CD1c-positive myeloid dendritic cell (primary cell): Measurements from ENCODE around the gene KRT71.

Source experiments
- DNase-seq: peaks from one replicate; pipeline ENCODE4 v3.0.0-alpha.2; 2016; ENCODE audit errors: extremely low spot score

Gene KRT71

DNA sequence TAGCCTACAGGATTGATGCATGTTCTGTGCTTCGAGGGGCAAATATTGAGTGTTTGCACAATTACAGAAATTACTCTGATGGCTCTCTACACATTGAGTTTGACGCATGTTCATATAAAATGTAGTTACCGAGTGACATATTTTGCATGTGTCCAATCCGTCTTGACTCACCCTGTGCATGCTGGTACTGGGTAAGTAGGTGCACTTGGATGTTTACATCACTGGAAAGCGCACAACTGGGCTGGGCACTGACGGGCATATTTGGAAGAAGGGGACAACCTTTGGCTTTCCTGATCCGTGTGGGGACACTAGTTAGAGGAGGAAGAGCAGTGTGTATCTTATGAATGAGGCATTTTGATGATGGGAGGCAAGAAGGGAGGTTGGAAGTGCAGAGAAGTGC is 55.0 kb downstream of the KRT71 start:
- DNase-seq: no peak

- no peak for DNase-seq
These were observed 56.3 kb downstream of the KRT71 start for GRCh38 chr12:52496590-52497071.

DNA sequence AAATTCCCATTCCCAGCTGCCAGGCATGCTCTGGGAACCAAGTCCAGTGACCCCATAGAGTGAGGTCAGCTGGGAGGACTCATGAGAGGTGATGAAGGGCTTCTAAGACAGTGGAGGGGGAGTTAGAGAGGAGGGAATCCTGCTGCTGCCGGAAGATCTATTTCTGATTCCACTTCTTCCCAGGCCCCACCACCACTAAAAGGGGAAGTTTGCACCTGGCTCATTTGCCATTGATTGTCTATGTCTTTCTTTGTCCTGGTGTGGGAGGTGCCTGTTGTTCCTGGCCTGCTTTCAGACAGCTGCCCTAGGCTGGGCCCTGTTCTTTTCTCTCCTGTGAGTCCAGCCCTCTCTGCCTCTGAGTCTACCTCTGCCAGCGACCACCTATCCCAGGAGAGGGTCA is 56.9 kb downstream of the KRT71 start:
- DNase-seq: no peak

- no peak for DNase-seq
These were observed 57.6 kb downstream of the KRT71 start for GRCh38 chr12:52495389-52495788.

DNA sequence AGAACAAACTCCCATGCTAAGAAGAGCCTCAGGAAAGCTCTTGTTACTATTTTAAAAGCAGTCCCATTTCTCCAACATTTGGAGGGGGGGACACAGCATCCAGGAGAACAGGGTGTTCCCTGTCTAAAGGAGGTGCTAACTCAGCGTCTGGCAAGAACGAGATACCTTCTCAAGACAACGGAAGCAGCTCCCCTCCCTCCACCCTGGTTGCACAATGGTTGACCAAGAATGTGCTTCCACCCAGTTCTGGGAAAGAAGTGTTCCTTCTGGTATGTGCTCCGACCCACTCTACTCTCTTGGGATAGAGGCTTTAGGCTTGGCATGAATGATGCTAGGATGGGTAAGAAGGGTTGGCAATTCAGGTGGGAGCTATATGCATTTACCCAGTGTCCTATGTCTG is 58.4 kb downstream of the KRT71 start:
- DNase-seq: no peak

DNA sequence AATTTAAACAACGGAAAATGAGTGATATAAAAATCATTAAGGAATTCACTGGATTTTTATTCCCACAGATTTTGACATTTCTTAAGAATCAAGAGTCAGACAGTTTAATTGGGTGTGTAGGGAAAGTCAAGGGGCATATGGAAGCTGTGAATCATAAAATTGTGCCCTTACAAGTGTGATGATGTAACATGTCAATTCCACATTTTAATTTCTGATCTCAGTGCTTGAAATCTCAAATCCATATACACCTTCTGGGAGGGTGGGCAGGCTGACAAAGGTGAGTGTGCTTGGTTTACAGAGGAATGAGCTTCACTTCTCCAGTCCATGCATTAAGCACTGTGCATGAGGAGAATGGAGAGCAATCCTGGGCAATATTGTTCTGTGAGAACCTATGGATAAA is 58.8 kb downstream of the KRT71 start:
- no peak for DNase-seq
